ENCODE results near the gene UBA1. TPM values are rescaled to one million over a fixed set of nuclear protein-coding genes. Genes with fewer than 3 reads are reported as not detected.

The UBA1 gene
- total and polyA plus RNA-seq, 2 donors, result 80.4 to 99.8 TPM

DNA sequence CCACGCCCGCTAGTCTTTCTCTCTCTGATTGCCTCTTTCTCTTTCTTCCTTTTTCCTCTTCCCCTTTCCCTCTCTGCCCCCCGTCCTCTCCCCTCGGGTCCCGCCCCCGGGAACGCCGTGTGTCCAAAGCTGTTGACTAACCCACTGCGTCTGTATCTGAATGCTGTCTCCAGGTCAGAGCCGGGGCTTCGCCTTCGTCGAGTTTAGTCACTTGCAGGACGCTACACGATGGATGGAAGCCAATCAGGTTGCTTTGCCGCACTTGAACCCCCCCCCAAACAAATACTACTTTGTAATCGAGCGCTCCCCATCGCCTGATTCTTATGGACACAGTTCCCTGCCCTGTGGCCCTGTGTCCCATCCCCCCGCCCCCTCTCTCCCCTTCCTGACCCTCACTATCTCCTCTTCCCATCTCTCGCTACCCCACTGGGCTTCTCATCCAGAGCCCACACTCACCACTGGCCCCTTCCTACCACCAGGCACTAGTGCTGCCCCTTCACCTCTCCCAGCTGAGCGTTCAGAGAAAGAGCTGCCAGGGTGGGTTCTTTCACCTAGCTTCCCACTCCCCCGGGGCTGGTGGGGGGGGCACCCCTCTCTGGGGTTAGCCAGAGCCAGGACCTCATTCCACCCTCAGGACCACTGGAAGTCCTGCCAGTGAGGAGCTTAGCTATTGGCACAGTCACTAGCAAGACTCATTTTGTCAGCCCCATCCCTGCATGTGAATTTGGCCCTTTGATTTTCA, 18.6 kb upstream of the UBA1 start:
- WGBS, result 96% methylated on average over 23 of the region's 23 CpGs
- no peak overlapping the region for H3K4me3 ChIP-seq (ENCODE audit: low read length in 2 of 2)
- no peaks in the 10 kb centered on the region for H3K9me3 ChIP-seq (ENCODE audit: control insufficient read depth in 2 of 2, insufficient read depth in 1 of 2, low read length in 1 of 2)
- peaks cover 75% of the 10 kb centered on the region in 2 donors for H3K36me3 ChIP-seq (ENCODE audit: control insufficient read depth in 2 of 2, insufficient read depth in 2 of 2, low read length in 1 of 2)
- no peak for DNase-seq (ENCODE audit: low read depth in 6 of 9, low spot score in 9 of 9)
- no peaks in the 10 kb centered on the region for H3K27me3 ChIP-seq (ENCODE audit: control insufficient read depth in 2 of 2, insufficient read depth in 1 of 2, low read length in 1 of 2)
- H3K4me1 ChIP-seq (ENCODE audit: control insufficient read depth in 2 of 2, insufficient read depth in 2 of 2, low read length in 2 of 2), result no peaks in the 10 kb centered on the region
- H3K27ac ChIP-seq (ENCODE audit: low read depth in 1 of 2, low read length in 1 of 2), result no peak overlapping the region

DNA sequence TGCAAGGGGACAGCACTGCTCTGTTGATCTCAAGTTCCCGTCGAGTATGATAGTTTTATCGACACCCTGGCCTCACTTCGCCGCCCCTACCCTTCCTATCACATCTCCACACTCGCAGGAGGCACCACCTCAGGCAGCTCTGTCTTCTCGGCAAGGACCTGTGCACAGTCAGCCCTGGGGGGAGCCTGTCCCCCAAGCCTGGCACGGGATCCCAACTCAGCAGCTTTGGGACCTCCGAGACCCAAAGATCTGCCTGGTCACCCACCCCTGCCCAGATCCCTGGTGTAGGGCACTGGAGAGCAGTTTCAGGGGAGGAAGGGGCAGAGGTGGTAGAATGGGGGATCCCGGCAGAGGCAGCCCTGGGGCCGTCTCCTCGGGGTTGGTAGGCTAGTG, 18.0 kb upstream of the UBA1 start:
- Histone ChIP-seq H3K4me3 (ENCODE audit: low read length in 2 of 2) (no peak overlapping the region), H3K27me3 (ENCODE audit: control insufficient read depth in 2 of 2, insufficient read depth in 1 of 2, low read length in 1 of 2) (no peaks in the 10 kb centered on the region), H3K27ac (ENCODE audit: low read depth in 1 of 2, low read length in 1 of 2) (no peak overlapping the region), H3K4me1 (ENCODE audit: control insufficient read depth in 2 of 2, insufficient read depth in 2 of 2, low read length in 2 of 2) (no peaks in the 10 kb centered on the region), H3K36me3 (ENCODE audit: control insufficient read depth in 2 of 2, insufficient read depth in 2 of 2, low read length in 1 of 2) (peaks cover 69 to 72% of the 10 kb centered on the region in 2 donors), H3K9me3 (ENCODE audit: control insufficient read depth in 2 of 2, insufficient read depth in 1 of 2, low read length in 1 of 2) (no peaks in the 10 kb centered on the region)
- no peak for DNase-seq (ENCODE audit: low read depth in 6 of 9, low spot score in 9 of 9)
- WGBS, result 98% methylated on average over 12 of the region's 12 CpGs

DNA sequence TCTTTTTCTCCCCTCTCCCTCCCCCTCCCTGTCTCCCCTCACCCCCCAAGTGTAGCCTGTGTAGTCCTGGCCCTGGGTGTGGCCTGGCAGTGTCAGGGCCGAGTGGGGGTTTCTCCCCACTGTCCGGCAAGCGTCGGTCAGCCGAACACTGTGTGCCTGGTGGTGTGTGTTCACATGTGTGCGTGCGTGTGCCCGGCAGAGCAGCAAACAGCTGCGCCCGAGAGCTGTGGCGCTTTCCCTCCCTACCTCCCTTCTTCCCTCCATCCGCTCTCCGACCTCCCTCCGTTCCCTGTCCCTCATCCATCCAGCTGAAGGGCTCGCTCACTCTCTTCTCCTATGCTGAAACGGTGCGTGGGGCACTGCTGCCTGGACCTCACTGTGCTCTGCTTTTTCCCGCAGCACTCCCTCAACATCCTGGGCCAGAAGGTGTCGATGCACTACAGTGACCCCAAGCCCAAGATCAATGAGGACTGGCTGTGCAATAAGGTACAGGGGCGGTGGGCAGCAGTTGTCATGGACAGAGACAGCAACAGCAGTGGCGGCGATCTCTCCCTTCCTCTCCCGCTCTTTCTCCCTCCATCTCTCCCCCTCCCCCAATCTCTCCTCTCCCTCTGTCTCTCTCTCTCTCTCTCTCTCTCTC, 17.4 kb upstream of the UBA1 start:
- DNase-seq (ENCODE audit: low read depth in 6 of 9, low spot score in 9 of 9), result no peak
- Histone ChIP-seq H3K4me1 (ENCODE audit: control insufficient read depth in 2 of 2, insufficient read depth in 2 of 2, low read length in 2 of 2) (no peaks in the 10 kb centered on the region), H3K27me3 (ENCODE audit: control insufficient read depth in 2 of 2, insufficient read depth in 1 of 2, low read length in 1 of 2) (no peaks in the 10 kb centered on the region), H3K36me3 (ENCODE audit: control insufficient read depth in 2 of 2, insufficient read depth in 2 of 2, low read length in 1 of 2) (peaks cover 67 to 70% of the 10 kb centered on the region in 2 donors), H3K27ac (ENCODE audit: low read depth in 1 of 2, low read length in 1 of 2) (no peak overlapping the region), H3K9me3 (ENCODE audit: control insufficient read depth in 2 of 2, insufficient read depth in 1 of 2, low read length in 1 of 2) (no peaks in the 10 kb centered on the region), H3K4me3 (ENCODE audit: low read length in 2 of 2) (no peak overlapping the region)
- WGBS, result 98% methylated on average over 23 of the region's 23 CpGs

DNA sequence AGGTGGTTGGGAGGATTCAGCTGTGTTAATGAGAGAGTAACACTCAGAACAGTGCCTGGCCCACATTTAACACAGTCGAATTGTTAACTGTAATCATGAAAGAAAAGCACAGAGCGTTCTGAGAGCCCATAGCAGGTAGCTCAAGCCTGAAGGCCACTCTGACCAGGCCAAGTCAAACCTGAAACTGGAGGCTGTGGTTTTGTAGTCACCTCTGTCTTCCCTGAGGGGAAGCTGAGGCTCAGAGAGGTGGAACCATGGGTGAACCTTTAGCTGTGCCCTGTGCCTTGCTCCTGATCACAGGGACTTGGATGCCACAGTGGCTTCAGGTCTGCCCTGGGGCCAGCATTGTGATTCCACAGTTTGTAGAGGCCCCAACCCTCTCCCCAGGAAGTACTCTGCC, 16.6 kb upstream of the UBA1 start:
- DNase-seq (ENCODE audit: low read depth in 6 of 9, low spot score in 9 of 9), result no peak
- no peak overlapping the region for H3K27ac ChIP-seq (ENCODE audit: low read depth in 1 of 2, low read length in 1 of 2)
- H3K36me3 ChIP-seq (ENCODE audit: control insufficient read depth in 2 of 2, insufficient read depth in 2 of 2, low read length in 1 of 2), result peaks cover 66 to 71% of the 10 kb centered on the region in 2 donors
- H3K4me1 ChIP-seq (ENCODE audit: control insufficient read depth in 2 of 2, insufficient read depth in 2 of 2, low read length in 2 of 2), result no peaks in the 10 kb centered on the region
- no peaks in the 10 kb centered on the region for H3K9me3 ChIP-seq (ENCODE audit: control insufficient read depth in 2 of 2, insufficient read depth in 1 of 2, low read length in 1 of 2)
- H3K4me3 ChIP-seq (ENCODE audit: low read length in 2 of 2), result no peak overlapping the region
- WGBS, result 98% methylated on average over 2 of the region's 2 CpGs
- no peaks in the 10 kb centered on the region for H3K27me3 ChIP-seq (ENCODE audit: control insufficient read depth in 2 of 2, insufficient read depth in 1 of 2, low read length in 1 of 2)

DNA sequence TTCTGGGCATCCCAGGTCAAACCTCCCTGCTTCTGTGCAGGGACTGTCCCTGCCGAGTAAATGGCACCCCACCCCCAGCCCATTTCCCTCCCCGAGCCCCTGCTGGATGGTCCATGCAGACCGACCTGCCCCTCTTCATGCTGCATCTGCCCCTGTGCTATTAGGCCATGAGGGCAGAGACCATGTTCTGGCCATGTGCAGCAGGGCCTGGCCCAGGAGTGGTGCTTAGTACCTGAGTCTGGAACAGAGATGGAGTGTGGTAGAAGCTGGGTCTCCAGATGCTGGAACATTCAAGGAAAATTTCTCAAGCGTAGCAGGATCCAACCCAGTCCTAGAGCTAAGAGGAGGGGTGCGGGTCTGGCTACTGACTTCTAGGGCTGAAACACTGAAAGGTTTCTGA, 15.3 kb upstream of the UBA1 start:
- 96% methylated on average over 5 of the region's 5 CpGs for WGBS
- H3K27ac ChIP-seq (ENCODE audit: low read depth in 1 of 2, low read length in 1 of 2), result no peak overlapping the region
- H3K27me3 ChIP-seq (ENCODE audit: control insufficient read depth in 2 of 2, insufficient read depth in 1 of 2, low read length in 1 of 2), result no peaks in the 10 kb centered on the region
- DNase-seq (ENCODE audit: low read depth in 6 of 9, low spot score in 9 of 9), result no peak
- H3K36me3 ChIP-seq (ENCODE audit: control insufficient read depth in 2 of 2, insufficient read depth in 2 of 2, low read length in 1 of 2), result peaks cover 63 to 66% of the 10 kb centered on the region in 2 donors
- H3K9me3 ChIP-seq (ENCODE audit: control insufficient read depth in 2 of 2, insufficient read depth in 1 of 2, low read length in 1 of 2), result no peaks in the 10 kb centered on the region
- no peaks in the 10 kb centered on the region for H3K4me1 ChIP-seq (ENCODE audit: control insufficient read depth in 2 of 2, insufficient read depth in 2 of 2, low read length in 2 of 2)
- H3K4me3 ChIP-seq (ENCODE audit: low read length in 2 of 2), result no peak overlapping the region

DNA sequence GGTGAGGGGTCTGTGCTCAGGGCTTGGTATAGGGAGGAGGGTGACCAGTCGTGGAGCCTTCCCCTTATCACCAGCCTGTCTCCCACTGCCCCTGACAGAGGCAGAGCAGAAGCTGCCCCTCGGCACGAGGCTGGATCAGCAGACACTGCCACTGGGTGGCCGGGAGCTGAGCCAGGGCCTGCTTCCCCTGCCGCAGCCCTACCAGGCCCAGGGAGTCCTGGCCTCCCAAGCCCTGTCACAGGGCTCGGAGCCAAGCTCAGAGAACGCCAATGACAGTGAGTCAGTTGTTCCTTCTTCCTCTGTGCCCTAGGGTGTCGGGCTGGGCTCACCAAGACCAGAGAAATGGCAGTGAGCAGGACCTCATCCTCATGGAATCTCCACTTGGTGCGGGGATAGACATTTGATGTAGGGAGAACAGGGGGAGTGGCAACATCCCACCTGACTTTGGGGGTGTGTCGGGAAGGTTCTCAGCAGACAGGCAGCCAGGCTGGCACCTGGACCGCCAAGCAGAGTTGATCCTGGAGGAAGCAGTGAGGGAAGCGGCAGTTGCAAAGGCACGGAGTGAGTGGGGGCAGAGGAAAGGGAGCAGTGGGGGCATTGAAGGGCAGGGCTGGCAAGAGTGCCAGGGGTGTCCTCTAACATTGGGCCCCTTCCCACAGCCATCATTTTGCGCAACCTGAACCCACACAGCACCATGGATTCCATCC, 14.3 kb upstream of the UBA1 start:
- H3K36me3 ChIP-seq (ENCODE audit: control insufficient read depth in 2 of 2, insufficient read depth in 2 of 2, low read length in 1 of 2), result peaks cover 61 to 64% of the 10 kb centered on the region in 2 donors
- DNase-seq (ENCODE audit: low read depth in 6 of 9, low spot score in 9 of 9), result no peak
- no peaks in the 10 kb centered on the region for H3K27me3 ChIP-seq (ENCODE audit: control insufficient read depth in 2 of 2, insufficient read depth in 1 of 2, low read length in 1 of 2)
- WGBS, result 98% methylated on average over 14 of the region's 14 CpGs
- no peak overlapping the region for H3K27ac ChIP-seq (ENCODE audit: low read depth in 1 of 2, low read length in 1 of 2)
- no peak overlapping the region for H3K4me3 ChIP-seq (ENCODE audit: low read length in 2 of 2)
- H3K4me1 ChIP-seq (ENCODE audit: control insufficient read depth in 2 of 2, insufficient read depth in 2 of 2, low read length in 2 of 2), result no peaks in the 10 kb centered on the region
- no peaks in the 10 kb centered on the region for H3K9me3 ChIP-seq (ENCODE audit: control insufficient read depth in 2 of 2, insufficient read depth in 1 of 2, low read length in 1 of 2)

DNA sequence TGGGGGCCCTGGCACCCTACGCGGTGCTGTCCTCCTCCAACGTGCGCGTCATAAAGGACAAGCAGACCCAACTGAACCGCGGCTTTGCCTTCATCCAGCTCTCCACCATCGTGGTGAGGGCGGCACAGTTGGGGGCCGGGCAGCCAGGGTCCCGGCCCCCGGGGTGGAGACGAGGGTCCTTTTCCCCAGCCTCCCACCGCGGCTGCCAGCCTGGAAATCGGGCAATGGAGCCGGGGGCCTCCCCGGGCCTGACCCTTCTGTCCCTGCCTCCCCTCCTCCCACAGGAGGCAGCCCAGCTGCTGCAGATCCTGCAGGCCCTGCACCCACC, 13.7 kb upstream of the UBA1 start:
- Histone ChIP-seq H3K36me3 (ENCODE audit: control insufficient read depth in 2 of 2, insufficient read depth in 2 of 2, low read length in 1 of 2) (peaks cover 60 to 66% of the 10 kb centered on the region in 2 donors), H3K4me1 (ENCODE audit: control insufficient read depth in 2 of 2, insufficient read depth in 2 of 2, low read length in 2 of 2) (no peaks in the 10 kb centered on the region), H3K4me3 (ENCODE audit: low read length in 2 of 2) (no peak overlapping the region), H3K9me3 (ENCODE audit: control insufficient read depth in 2 of 2, insufficient read depth in 1 of 2, low read length in 1 of 2) (no peaks in the 10 kb centered on the region), H3K27me3 (ENCODE audit: control insufficient read depth in 2 of 2, insufficient read depth in 1 of 2, low read length in 1 of 2) (no peaks in the 10 kb centered on the region), H3K27ac (ENCODE audit: low read depth in 1 of 2, low read length in 1 of 2) (no peak overlapping the region)
- WGBS, result 99% methylated on average over 18 of the region's 18 CpGs
- no peak for DNase-seq (ENCODE audit: low read depth in 6 of 9, low spot score in 9 of 9)

DNA sequence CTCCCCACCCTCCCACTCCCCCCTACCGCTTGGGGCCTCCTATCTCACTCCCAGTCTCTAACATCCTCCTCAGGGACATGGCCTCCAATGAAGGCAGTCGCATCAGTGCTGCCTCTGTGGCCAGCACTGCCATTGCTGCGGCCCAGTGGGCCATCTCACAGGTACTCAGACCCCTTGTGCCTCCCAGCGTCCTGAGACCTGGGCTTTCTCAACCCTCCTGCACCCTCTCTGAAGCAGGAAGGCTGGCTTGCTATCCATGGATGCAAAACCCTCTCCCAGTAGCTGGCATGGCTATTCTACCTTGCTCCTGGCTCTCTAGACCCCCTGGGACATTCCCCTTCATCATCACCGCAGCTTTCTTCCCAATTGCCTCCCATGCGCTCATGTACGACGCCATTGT, 13.3 kb upstream of the UBA1 start:
- H3K4me3 ChIP-seq (ENCODE audit: low read length in 2 of 2), result no peak overlapping the region
- H3K4me1 ChIP-seq (ENCODE audit: control insufficient read depth in 2 of 2, insufficient read depth in 2 of 2, low read length in 2 of 2), result no peaks in the 10 kb centered on the region
- H3K9me3 ChIP-seq (ENCODE audit: control insufficient read depth in 2 of 2, insufficient read depth in 1 of 2, low read length in 1 of 2), result no peaks in the 10 kb centered on the region
- H3K27me3 ChIP-seq (ENCODE audit: control insufficient read depth in 2 of 2, insufficient read depth in 1 of 2, low read length in 1 of 2), result no peaks in the 10 kb centered on the region
- no peak overlapping the region for H3K27ac ChIP-seq (ENCODE audit: low read depth in 1 of 2, low read length in 1 of 2)
- WGBS, result over 99% methylated on average over 8 of the region's 8 CpGs
- DNase-seq (ENCODE audit: low read depth in 6 of 9, low spot score in 9 of 9), result no peak
- H3K36me3 ChIP-seq (ENCODE audit: control insufficient read depth in 2 of 2, insufficient read depth in 2 of 2, low read length in 1 of 2), result peaks cover 59 to 71% of the 10 kb centered on the region in 2 donors

DNA sequence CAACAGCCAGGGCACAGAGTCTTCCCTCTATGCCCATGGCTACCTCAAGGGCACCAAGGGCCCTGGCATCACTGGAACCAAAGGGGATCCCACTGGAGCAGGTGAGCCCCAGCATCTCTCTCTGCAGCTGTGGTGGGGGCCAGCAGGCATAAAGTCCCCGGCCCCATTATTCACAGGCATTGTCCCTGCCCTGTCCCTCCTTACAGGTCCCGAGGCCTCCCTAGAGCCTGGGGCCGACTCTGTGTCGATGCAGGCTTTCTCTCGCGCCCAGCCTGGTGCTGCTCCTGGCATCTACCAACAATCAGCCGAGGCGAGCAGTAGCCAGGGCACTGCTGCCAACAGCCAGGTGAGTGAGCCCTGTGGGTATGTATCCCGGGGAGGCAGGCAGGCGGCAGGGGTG, 12.3 kb upstream of the UBA1 start:
- Histone ChIP-seq H3K4me1 (ENCODE audit: control insufficient read depth in 2 of 2, insufficient read depth in 2 of 2, low read length in 2 of 2) (no peaks in the 10 kb centered on the region), H3K27me3 (ENCODE audit: control insufficient read depth in 2 of 2, insufficient read depth in 1 of 2, low read length in 1 of 2) (no peaks in the 10 kb centered on the region), H3K9me3 (ENCODE audit: control insufficient read depth in 2 of 2, insufficient read depth in 1 of 2, low read length in 1 of 2) (no peaks in the 10 kb centered on the region), H3K27ac (ENCODE audit: low read depth in 1 of 2, low read length in 1 of 2) (no peak overlapping the region), H3K4me3 (ENCODE audit: low read length in 2 of 2) (no peak overlapping the region), H3K36me3 (ENCODE audit: control insufficient read depth in 2 of 2, insufficient read depth in 2 of 2, low read length in 1 of 2) (peaks cover 67 to 76% of the 10 kb centered on the region in 2 donors)
- WGBS, result 98% methylated on average over 10 of the region's 10 CpGs
- no peak for DNase-seq (ENCODE audit: low read depth in 6 of 9, low spot score in 9 of 9)

Measured in thymus (tissue), 11 donors.